HL-60 (cell line): ENCODE results near the gene STOM.

Experiments
- DNase-seq, 2 experiments: peaks; one replicate each; pipeline ENCODE4 v3.0.0-alpha.2; 2010 to 2020; ENCODE audit warnings: low read depth in 1 of 2, low spot score in 1 of 2
- H3K27ac ChIP-seq: fragments of 250-450 bp; sonication (Bioruptor Pico); replicated peaks from 2 replicates; pipeline ENCODE4 v1.5.1; 2020; ENCODE audit warnings: mild to moderate bottlenecking, moderate library complexity
- H3K27me3 ChIP-seq: fragments of 250-450 bp; sonication (Bioruptor Pico); 2 replicates; pipeline ENCODE4 v1.5.1; 2021; ENCODE audit warnings: mild to moderate bottlenecking, moderate library complexity; ENCODE audit not compliant: insufficient read depth, poor library complexity, severe bottlenecking
- H3K4me3 ChIP-seq: replicated peaks from 2 replicates; pipeline ENCODE4 v1.5.1; 2011; ENCODE audit warnings: mild to moderate bottlenecking, control low read depth, low read length; ENCODE audit not compliant: insufficient read depth
- CTCF ChIP-seq: IDR thresholded peaks from one replicate; pipeline ENCODE4 v1.5.1; 2011; ENCODE audit warnings: low read length, control low read depth, inconsistent platforms; ENCODE audit not compliant: insufficient read depth
- GABPA ChIP-seq: IDR thresholded peaks from 2 replicates; pipeline ENCODE4 v1.6.1; 2012; ENCODE audit warnings: low read depth
- POLR2AphosphoS5 ChIP-seq: IDR thresholded peaks from 2 replicates; pipeline ENCODE4 v1.6.1; 2012; ENCODE audit warnings: low read depth
- REST ChIP-seq: IDR thresholded peaks from 2 replicates; pipeline ENCODE4 v1.6.1; 2012; ENCODE audit warnings: low read depth; ENCODE audit not compliant: insufficient replicate concordance
- SPI1 ChIP-seq: IDR thresholded peaks from 2 replicates; pipeline ENCODE4 v1.6.1; 2012; ENCODE audit warnings: low read depth, mild to moderate bottlenecking, borderline replicate concordance

STOM gene

GRCh38 chr9:121313458-121314152, 56.4 kb downstream of the STOM start:
- no peak for TF ChIP-seq GABPA
- TF ChIP-seq SPI1: no peak
- no peak for TF ChIP-seq REST
- TF ChIP-seq POLR2AphosphoS5: no peak
- no peak for TF ChIP-seq CTCF
- DNase-seq: no peak
- H3K27me3 ChIP-seq: no peaks in the 10 kb centered on the region
- H3K27ac ChIP-seq: no peak overlapping the region
- no peak overlapping the region for H3K4me3 ChIP-seq

GRCh38 chr9:121312169-121312568, 57.9 kb downstream of the STOM start:
- Histone ChIP-seq H3K4me3 (no peak overlapping the region), H3K27me3 (no peaks in the 10 kb centered on the region), H3K27ac (no peak overlapping the region)
- no peak for DNase-seq
- TF ChIP-seq SPI1 (no peak), GABPA (no peak), CTCF (no peak), POLR2AphosphoS5 (no peak), REST (no peak)

GRCh38 chr9:121310571-121310970, 59.5 kb downstream of the STOM start:
- Histone ChIP-seq H3K4me3 (no peak overlapping the region), H3K27ac (no peak overlapping the region), H3K27me3 (no peaks in the 10 kb centered on the region)
- TF ChIP-seq REST: no peak
- no peak for TF ChIP-seq CTCF
- no peak for TF ChIP-seq GABPA
- TF ChIP-seq POLR2AphosphoS5: no peak
- TF ChIP-seq SPI1: no peak
- no peak for DNase-seq
